NCI-H1417 treated with DMSO at 0.1 percent for 48 hours (cell line): ENCODE results near the gene MED16.
A peak's percentile ranks its signal among the peaks of the same experiment; 100 is the strongest.
"Not testable (repeated sequence)": the region's sequence is repeated elsewhere in the genome, so short reads cannot be mapped to it uniquely, and the experiment has no call there.

ENCODE experiments used
- DNase-seq: peaks from one replicate; lab custom pipeline; 2025; lab: John Stamatoyannopoulos, UW

Gene MED16

GRCh38 chr19:907183-907853, 14.3 kb upstream of the MED16 start:
- DNase-seq: no peak

GRCh38 chr19:906480-906879, 13.5 kb upstream of the MED16 start:
- DNase-seq: no peak

DNA sequence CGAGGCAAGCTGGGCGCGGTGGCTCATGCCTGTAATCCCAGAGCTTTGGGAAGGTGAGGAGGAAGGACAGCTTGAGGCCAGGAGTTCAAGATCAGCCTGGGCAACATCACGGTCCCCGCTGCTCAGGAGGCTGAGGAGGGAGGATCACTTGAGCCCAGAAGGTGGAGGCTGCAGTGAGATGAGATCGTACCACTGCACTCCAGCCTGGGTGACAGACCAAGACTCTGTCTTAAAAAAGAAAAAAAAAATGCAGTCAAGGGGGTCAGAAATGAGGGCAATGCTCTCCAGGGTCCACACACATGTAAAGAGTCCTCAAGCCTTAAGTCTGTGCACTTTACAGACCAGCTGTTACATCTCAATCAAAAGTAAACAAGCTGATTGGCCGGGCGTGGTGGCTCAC, 11.6 kb upstream of the MED16 start:
- no peak for DNase-seq

GRCh38 chr19:903266-903797, 10.3 kb upstream of the MED16 start:
- DNase-seq: peak; percentile 69

DNA sequence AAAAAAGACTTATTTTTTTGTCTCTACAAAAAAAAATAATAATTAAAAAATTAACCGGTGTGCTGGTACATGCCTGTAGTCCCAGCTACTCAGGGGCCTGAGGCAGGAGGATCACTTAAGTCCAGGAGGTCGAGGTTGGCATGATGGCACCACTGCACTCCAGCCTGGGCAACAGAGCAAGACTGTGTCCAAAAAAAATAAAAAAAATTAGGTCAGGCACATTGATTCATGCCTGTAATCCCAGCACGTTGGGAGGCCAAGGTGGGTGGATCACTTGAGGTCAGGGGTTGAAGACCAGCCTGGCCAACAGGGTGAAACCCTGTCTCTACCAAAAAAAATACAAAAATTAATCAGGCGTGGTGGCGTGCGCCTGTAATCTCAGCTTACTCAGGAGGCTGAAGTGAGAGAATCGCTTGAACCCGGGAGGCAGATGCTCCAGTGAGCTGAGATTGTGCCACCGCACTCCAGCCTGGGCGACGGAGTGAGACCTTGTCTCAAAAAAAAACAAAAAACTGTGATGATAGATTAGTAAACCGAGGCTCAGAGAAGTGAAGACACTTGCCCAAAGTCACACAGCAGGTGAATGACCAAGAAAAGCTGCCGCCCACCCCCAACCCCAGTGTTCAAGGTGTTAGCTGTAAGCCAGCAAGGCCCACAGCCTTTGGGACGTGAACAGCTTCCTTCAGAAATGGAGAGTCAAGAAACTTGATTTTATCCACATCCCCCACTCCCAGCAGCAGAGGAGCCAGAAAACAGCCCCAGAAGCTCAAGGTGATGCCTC, 9.6 kb upstream of the MED16 start:
- DNase-seq: no peak

GRCh38 chr19:902093-902370, 9.0 kb upstream of the MED16 start:
- no peak for DNase-seq

DNA sequence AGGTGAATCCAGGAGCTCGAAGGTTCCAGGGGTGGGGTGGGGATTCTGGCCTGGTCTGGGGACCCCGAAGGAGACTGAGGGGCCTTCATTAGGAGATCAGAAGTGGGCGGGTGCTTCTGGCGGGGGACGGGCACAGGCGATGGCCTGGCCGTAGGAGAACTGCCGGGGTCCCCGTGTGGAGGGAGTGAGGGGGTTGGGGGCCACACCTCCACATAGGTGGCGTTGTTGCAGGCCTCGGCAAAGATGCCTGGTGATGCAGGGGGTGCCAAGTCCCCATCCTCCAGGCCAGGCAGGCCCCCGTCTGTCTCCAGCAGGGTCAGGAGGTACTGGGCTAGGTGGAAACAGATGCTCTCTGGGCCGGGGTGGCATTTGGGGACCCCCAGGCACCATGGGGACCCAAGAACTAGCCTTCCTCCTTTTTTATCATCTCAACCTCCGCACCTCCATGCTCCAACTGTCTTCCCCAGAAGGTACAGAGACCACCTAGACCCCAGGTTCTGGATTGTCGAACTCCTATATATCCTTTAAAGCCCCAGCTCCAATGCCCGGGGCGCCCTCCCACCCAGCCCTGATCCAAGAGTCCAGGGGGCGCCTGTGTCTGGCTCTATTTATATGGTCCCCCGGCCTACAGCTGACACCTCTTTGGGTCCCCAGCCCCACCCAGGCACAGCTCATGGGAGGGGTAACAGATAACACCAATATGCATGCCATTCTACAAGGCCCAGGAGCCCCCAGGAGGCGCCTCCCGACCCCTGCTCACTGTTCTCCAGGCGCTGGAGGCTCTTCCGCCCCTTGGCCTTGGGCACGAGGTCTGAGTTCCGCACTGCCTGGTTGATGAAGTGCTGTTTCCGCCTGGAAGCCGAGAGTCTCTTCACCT, 8.5 kb upstream of the MED16 start:
- DNase-seq: no peak

- no peak for DNase-seq
These were observed 7.5 kb upstream of the MED16 start for GRCh38 chr19:900302-901111.

- no peak for DNase-seq
These were observed 7.0 kb upstream of the MED16 start for GRCh38 chr19:900043-900301.

GRCh38 chr19:899336-900042, 6.5 kb upstream of the MED16 start:
- DNase-seq: no peak

GRCh38 chr19:898663-899062, 5.7 kb upstream of the MED16 start:
- peak; percentile 91 for DNase-seq

DNA sequence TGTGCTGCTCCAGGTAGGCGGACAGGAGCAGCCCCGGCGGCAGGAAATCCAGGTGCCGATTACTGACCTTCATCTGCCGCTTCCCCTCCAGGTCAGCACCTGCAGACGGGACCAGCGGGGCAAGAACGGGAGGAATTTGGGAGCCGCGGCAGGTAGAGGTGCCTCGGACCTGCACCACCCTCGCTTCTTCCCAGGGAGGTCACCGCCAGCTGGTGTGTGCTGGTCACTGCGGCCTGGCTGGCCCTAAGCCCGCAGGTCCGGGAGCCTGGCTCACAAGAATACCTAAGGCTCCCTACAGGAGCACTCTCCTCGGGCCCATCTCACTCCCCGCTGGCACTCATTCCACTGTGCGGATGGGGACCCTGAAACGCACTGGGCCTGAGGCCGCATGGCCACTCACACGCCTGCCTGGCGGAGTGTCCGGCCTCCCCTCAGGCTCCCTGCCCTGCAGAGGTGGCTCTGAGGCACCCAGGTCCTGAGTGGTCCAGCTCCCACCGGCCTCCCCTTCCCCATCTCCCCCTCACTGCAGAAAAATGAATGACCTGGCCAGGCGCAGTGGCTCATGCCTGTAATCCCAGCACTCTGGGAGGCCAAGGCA, 4.6 kb upstream of the MED16 start:
- DNase-seq: no peak

DNA sequence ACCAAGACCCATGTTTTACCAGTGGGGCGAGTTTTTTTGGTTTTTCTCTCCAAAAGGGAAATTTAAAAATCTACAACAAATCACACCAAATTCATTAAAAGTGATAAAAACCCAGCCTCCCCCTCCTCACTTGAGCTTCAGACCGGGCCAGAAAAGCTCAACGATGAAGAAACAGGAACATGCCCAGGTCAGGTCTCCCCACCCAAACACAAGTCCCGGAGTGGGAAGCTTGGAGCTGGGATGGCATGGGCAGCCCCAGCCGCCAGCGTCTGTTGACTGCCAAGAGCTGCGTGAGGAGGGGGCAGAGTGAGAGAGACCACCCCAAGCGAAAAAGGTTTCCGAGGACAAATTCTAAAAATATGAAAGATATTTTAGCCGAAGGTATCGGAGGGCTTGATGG, 4.0 kb upstream of the MED16 start:
- no peak for DNase-seq

DNA sequence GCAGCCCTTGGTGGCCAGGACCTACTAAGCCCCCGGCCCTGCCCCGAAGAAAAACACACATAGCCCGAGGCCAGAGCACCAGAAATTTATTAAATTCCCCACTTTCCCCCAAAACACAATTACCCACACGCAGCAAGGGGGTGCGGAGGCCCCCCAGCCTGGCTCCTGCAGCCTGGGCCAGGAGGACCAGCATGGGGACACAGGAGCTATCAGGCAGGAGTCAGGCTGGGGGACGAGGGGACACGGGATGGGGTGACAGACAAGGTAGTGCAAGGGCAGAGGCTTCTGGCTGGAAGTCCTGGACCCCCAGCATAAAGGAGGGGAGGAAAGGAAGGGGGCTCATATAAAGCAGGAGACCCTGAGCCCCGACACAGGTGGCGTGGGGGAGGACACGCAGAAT, 3.4 kb upstream of the MED16 start:
- DNase-seq: no peak

DNA sequence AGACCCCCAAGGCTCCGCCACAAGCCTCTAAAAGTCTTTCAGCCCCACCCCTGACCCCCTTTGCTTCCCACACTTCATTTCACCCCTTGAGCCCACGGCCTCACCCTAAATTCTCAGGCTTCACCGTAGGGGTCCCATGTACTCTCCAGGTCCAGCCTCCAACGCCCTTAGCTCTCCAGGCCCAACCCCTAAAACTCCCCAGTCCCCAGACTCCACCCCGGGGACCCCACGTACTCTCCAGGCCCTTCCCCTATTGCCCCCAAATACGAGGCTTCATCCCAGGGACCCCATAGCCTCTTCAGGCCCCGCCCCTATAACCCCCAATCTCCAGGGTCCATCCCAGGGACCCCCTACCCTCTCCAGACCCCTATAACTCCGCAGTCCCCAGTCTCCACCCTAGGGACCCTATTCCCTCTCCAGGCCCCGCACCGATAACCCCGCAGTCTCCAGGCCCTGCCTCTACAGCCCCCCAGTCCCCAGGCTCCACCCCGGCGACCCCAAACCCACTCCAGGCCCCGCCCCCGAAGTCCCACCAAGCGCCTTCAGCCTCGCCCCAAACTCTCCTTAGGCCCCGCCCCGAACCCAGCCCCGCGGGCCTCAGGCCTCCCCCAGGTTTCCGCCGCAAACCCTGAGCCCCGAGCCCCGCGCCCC, 619 bp downstream of the MED16 start:
- no peak for DNase-seq

DNA sequence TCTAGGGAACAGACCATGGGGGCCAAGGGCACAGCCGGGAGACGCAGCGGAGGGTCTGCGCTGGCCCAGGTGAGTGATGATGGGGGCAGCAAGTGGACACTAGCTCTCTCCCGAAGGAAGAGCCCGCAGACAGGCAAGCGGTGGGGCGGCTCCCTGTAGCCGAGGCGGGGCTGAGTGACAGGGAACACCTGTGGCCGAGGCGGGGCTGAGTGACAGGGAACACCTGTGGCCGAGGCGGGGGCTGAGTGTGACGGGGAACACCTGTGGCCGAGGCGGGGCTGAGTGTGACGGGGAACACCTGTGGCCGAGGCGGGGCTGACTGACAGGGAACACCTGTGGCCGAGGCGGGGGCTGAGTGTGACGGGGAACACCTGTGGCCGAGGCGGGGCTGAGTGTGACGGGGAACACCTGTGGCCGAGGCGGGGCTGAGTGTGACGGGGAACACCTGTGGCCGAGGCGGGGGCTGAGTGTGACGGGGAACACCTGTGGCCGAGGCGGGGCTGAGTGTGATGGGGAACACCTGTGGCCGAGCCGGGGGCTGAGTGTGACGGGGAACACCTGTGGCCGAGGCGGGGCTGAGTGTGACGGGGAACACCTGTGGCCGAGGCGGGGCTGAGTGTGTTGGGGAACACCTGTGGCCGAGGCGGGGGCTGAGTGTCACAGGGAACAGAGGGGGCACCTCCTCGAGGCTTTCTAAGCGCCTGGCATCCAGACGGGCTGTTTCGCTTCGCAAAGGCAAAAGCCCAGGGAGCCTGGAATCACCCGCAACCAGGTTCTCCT, 1.4 kb downstream of the MED16 start:
- not testable (repeated sequence) for DNase-seq

GRCh38 chr19:890831-891230, 2.2 kb downstream of the MED16 start:
- DNase-seq: no peak

DNA sequence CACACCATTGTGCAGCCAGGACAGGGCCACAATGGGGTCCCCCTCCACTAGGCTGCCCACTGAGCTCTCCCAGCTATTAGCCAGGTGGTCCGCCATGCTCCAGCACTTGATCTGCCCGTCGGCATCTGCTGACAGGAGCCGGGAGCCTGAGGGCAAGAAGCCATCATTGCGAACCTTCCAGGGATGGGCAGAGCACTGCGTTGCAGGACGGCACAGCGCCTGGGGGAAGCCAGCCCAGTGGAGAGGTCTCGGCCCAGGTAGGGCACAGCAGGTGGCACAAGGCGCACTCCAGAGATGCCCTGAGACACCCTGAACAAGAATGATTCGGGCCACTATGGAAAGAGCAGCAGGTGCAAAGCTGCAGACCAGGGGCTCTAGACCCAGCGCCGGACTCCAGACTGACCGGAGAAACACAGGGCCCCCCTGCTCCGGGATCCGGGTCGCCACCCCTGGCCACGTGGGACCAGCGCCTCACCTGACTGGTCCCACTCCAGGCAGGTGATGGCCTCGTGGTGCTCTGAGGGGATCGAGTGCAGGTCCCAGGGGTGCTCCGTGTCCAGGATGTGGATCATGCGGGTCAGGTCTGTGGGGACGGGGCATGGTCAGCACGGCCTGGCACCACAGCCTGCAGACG, 3.2 kb downstream of the MED16 start:
- DNase-seq: no peak
